GM12801 (cell line): ENCODE data around the gene ZBTB32.

Source experiments
- TF ChIP-seq, protein P1 (sequence below): IDR thresholded peaks from one replicate; pipeline ENCODE4 v1.5.1; 2011; ENCODE audit warnings: control low read depth; ENCODE audit not compliant: insufficient read length; ENCODE audit errors: extremely low read depth

Gene ZBTB32, protein sequence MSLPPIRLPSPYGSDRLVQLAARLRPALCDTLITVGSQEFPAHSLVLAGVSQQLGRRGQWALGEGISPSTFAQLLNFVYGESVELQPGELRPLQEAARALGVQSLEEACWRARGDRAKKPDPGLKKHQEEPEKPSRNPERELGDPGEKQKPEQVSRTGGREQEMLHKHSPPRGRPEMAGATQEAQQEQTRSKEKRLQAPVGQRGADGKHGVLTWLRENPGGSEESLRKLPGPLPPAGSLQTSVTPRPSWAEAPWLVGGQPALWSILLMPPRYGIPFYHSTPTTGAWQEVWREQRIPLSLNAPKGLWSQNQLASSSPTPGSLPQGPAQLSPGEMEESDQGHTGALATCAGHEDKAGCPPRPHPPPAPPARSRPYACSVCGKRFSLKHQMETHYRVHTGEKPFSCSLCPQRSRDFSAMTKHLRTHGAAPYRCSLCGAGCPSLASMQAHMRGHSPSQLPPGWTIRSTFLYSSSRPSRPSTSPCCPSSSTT

GRCh38 chr19:35704218-35704617, at the start of gene ZBTB32:
Gene ZBTB32, plus strand, starts transcription at chr19:35704558. Its CDS starts 10,069 bp downstream, at chr19:35714627.
- TF ChIP-seq, protein P1, sequence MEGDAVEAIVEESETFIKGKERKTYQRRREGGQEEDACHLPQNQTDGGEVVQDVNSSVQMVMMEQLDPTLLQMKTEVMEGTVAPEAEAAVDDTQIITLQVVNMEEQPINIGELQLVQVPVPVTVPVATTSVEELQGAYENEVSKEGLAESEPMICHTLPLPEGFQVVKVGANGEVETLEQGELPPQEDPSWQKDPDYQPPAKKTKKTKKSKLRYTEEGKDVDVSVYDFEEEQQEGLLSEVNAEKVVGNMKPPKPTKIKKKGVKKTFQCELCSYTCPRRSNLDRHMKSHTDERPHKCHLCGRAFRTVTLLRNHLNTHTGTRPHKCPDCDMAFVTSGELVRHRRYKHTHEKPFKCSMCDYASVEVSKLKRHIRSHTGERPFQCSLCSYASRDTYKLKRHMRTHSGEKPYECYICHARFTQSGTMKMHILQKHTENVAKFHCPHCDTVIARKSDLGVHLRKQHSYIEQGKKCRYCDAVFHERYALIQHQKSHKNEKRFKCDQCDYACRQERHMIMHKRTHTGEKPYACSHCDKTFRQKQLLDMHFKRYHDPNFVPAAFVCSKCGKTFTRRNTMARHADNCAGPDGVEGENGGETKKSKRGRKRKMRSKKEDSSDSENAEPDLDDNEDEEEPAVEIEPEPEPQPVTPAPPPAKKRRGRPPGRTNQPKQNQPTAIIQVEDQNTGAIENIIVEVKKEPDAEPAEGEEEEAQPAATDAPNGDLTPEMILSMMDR: no peak

DNA sequence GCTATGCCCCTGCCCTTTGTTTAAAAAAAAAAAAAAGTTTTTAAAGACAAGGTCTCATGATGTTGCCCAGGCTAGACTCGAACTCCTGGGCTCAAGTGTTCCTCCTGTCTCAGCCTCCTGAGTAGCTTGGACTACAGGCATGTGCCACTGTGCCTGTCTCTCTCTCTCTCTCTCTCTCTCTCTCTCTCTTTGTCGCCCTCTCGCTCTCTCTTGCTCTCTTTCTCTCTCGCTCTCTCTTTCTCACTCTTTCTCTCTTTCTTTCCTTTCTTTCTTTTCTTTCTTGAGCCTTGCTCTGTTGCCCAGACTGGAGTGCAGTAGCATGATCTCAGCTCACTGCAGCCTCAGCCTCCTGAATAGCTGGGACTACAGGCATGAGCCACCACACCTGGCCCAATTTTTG, 48.8 kb upstream of the ZBTB32 start:
- TF ChIP-seq, protein P1: no peak

- TF ChIP-seq, protein P1: no peak
Observed at GRCh38 chr19:35656700-35657099, 47.7 kb upstream of the ZBTB32 start.

- TF ChIP-seq, protein P1: no peak
Observed at GRCh38 chr19:35657904-35658700, 46.3 kb upstream of the ZBTB32 start.

GRCh38 chr19:35661995-35662340, 42.4 kb upstream of the ZBTB32 start:
- TF ChIP-seq, protein P1: no peak

DNA sequence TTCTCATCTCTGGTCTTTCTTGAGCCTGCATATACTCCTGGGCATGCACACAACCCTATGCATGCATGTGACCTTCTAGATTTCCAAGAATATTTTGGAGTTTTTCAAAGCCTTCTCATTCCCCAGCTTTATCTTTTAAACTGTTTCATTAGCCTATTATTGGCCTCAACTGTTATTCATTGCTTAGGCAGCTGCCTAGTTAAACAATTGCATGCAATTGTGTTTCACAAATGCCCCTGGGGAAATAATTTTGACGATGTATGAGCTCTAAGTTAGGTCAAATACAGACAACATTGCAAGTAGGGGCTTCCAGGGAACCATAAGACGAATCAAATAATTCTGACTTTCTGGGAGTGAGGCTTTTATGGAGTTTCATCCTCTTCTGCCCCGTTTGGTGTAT, 40.4 kb upstream of the ZBTB32 start:
- TF ChIP-seq, protein P1: no peak

GRCh38 chr19:35665157-35665556, 39.2 kb upstream of the ZBTB32 start:
- TF ChIP-seq, protein P1: no peak
